MM.1S (cell line): ENCODE data around the gene CDK16.

Experiments
- CTCF ChIP-seq: fragments of 300-600 bp; sonication (generic); IDR thresholded peaks from 2 replicates; pipeline ENCODE4 v1.5.1; 2016; ENCODE audit warnings: antibody characterized with exemption, low read length, mixed read lengths
- EZH2 ChIP-seq: fragments of 300-600 bp; sonication (generic); optimal IDR thresholded peaks from 2 replicates; pipeline ENCODE3; 2017; ENCODE audit warnings: low read depth, mild to moderate bottlenecking, antibody characterized with exemption, low read length, mixed read lengths
- EZH2phosphoT487 ChIP-seq: fragments of 300-600 bp; sonication (generic); IDR thresholded peaks from 2 replicates; pipeline ENCODE4 v1.6.1; 2018; ENCODE audit warnings: antibody characterized with exemption, low read length

GRCh38 chrX:47181301-47181700, 37.2 kb upstream of the CDK16 start:
- TF ChIP-seq CTCF (no peak), EZH2 (no peak), EZH2phosphoT487 (no peak)
